ENCODE data around the gene KLHL3. TPM values are rescaled to one million over a fixed set of nuclear protein-coding genes. Genes with fewer than 3 reads are reported as not detected.

Gene KLHL3
- total and polyA plus RNA-seq, 4 donors = 0.91 to 8.8 (median 3.7) TPM

DNA sequence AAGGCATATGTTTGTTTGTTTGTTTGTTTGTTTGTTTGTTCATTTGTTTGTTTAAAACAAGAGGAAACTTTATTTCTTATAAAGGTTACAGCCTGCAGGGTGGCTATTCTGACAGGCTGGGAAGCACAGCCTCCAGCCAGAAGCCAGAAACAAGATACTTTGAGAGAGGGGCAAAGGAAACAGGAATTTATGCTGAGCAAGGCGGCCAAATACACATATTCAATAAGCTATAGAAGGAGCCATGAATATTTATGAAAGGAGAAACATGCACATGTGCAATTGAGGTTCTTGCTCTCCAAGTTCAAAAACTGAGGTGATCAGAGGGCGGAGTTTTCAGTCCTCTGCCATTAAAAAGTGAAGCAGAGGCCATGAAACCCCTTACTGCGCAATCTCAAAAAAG lies 19.6 kb downstream of the KLHL3 start (continued):
- TF ChIP-seq, protein P1, sequence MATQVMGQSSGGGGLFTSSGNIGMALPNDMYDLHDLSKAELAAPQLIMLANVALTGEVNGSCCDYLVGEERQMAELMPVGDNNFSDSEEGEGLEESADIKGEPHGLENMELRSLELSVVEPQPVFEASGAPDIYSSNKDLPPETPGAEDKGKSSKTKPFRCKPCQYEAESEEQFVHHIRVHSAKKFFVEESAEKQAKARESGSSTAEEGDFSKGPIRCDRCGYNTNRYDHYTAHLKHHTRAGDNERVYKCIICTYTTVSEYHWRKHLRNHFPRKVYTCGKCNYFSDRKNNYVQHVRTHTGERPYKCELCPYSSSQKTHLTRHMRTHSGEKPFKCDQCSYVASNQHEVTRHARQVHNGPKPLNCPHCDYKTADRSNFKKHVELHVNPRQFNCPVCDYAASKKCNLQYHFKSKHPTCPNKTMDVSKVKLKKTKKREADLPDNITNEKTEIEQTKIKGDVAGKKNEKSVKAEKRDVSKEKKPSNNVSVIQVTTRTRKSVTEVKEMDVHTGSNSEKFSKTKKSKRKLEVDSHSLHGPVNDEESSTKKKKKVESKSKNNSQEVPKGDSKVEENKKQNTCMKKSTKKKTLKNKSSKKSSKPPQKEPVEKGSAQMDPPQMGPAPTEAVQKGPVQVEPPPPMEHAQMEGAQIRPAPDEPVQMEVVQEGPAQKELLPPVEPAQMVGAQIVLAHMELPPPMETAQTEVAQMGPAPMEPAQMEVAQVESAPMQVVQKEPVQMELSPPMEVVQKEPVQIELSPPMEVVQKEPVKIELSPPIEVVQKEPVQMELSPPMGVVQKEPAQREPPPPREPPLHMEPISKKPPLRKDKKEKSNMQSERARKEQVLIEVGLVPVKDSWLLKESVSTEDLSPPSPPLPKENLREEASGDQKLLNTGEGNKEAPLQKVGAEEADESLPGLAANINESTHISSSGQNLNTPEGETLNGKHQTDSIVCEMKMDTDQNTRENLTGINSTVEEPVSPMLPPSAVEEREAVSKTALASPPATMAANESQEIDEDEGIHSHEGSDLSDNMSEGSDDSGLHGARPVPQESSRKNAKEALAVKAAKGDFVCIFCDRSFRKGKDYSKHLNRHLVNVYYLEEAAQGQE (IDR thresholded peaks at IDR 0.05) = no peak

DNA sequence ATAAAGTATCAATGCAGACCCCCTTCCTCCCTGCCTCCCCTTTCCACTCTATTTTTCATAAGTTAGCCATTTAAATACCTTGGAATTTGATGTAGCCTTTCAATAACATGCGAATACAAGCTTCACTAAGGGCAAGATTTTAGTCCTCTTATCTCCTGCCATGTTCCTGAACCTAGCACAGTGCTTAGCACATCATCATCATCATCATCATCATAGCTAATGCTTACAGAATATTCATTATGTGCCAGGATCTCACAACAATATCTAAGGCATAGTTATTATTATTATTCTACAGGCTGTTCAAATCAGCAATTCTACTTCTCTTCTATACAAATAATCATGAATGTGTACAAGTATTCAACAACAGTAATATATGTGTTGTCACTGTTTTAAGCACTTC lies 20.4 kb downstream of the KLHL3 start:
- no peaks in the 10 kb centered on the region for H3K27me3 ChIP-seq (ENCODE audit: control insufficient read depth in 4 of 4, insufficient read depth in 4 of 4, low read length in 3 of 4)
- H3K27ac ChIP-seq (ENCODE audit: low read depth in 1 of 2, low read length in 2 of 2) = no peak overlapping the region
- DNase-seq (ENCODE audit: low spot score) = no peak
- no peak overlapping the region for H3K9ac ChIP-seq (ENCODE audit: low read depth in 1 of 2, low read length in 2 of 2)
- H3K4me1 ChIP-seq (ENCODE audit: control insufficient read depth in 4 of 4, insufficient read depth in 4 of 4, low read length in 3 of 4) = peaks cover 0 to 11% (median 4%) of the 10 kb centered on the region in 4 donors
- TF ChIP-seq NR2F2 (IDR thresholded peaks at IDR 0.05) (no peak), JUND (IDR thresholded peaks at IDR 0.05) (no peak), TAF1 (conservative IDR thresholded peaks at IDR 0.05) (no peak), FOXA1 (IDR thresholded peaks at IDR 0.05) (no peak)
- peaks cover 0 to 2% (median 0%) of the 10 kb centered on the region in 4 donors for H3K36me3 ChIP-seq (ENCODE audit: control insufficient read depth in 4 of 4, insufficient read depth in 3 of 4, low read depth in 1 of 4, low read length in 3 of 4)
- no peak overlapping the region for H3K4me3 ChIP-seq (ENCODE audit: low read depth in 1 of 3, low read length in 3 of 3)
- WGBS = 93% methylated on average over 1 of the region's 1 CpG
- H3K9me3 ChIP-seq (ENCODE audit: control insufficient read depth in 4 of 4, low read length in 3 of 4) = peaks cover 0 to 2% (median 0%) of the 10 kb centered on the region in 4 donors

DNA sequence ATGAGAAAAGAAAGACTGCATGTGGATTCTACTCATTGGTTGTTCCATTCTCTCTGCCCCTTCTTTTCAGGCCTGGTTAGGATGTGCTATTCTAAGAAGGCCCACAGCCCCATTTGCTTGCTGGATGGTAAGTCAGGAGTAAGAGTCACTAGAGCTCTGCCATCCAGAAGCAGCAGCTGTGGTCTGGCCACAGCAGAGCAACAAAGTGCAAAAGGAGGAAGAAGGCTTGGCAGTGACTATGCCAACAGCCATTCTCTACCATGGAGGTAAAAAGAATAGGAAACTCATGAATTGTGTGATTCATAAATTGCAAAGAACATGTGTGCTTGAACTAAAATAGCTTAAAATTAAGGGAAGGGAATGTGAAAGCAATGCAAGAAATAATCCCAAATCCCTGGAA lies 20.9 kb downstream of the KLHL3 start:
- H3K4me3 ChIP-seq (ENCODE audit: low read depth in 1 of 3, low read length in 3 of 3) = no peak overlapping the region
- DNase-seq (ENCODE audit: low spot score) = no peak
- no peak overlapping the region for H3K9ac ChIP-seq (ENCODE audit: low read depth in 1 of 2, low read length in 2 of 2)
- no peaks in the 10 kb centered on the region for H3K27me3 ChIP-seq (ENCODE audit: control insufficient read depth in 4 of 4, insufficient read depth in 4 of 4, low read length in 3 of 4)
- H3K9me3 ChIP-seq (ENCODE audit: control insufficient read depth in 4 of 4, low read length in 3 of 4) = peaks cover 0 to 2% (median 0%) of the 10 kb centered on the region in 4 donors
- peaks cover 0 to 7% (median under 1%) of the 10 kb centered on the region in 4 donors for H3K4me1 ChIP-seq (ENCODE audit: control insufficient read depth in 4 of 4, insufficient read depth in 4 of 4, low read length in 3 of 4)
- no peak overlapping the region for H3K27ac ChIP-seq (ENCODE audit: low read depth in 1 of 2, low read length in 2 of 2)
- TF ChIP-seq HNF4G (IDR thresholded peaks at IDR 0.05) (no peak), YY1 (IDR thresholded peaks at IDR 0.05) (no peak), FOXA2 (IDR thresholded peaks at IDR 0.05) (no peak), FOXA1 (IDR thresholded peaks at IDR 0.05) (no peak), RXRA (IDR thresholded peaks at IDR 0.05) (no peak), JUND (IDR thresholded peaks at IDR 0.05) (no peak), GABPA (IDR thresholded peaks at IDR 0.05 in 1 of 2, conservative IDR thresholded peaks at IDR 0.05 in 1 of 2) (no peak), EGR1 (IDR thresholded peaks at IDR 0.05; ENCODE audit: low read depth in 2 of 2) (no peak), NR2F2 (IDR thresholded peaks at IDR 0.05) (no peak), TAF1 (conservative IDR thresholded peaks at IDR 0.05) (no peak), SP1 (IDR thresholded peaks at IDR 0.05) (no peak), HNF4A (conservative IDR thresholded peaks at IDR 0.05) (no peak), RAD21 (IDR thresholded peaks at IDR 0.05) (no peak)
- TF ChIP-seq, protein P2, sequence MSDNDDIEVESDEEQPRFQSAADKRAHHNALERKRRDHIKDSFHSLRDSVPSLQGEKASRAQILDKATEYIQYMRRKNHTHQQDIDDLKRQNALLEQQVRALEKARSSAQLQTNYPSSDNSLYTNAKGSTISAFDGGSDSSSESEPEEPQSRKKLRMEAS (IDR thresholded peaks at IDR 0.05) = no peak
- TF ChIP-seq, protein P3, sequence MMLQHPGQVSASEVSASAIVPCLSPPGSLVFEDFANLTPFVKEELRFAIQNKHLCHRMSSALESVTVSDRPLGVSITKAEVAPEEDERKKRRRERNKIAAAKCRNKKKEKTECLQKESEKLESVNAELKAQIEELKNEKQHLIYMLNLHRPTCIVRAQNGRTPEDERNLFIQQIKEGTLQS (IDR thresholded peaks at IDR 0.05) = no peak
- TF ChIP-seq, protein P4, sequence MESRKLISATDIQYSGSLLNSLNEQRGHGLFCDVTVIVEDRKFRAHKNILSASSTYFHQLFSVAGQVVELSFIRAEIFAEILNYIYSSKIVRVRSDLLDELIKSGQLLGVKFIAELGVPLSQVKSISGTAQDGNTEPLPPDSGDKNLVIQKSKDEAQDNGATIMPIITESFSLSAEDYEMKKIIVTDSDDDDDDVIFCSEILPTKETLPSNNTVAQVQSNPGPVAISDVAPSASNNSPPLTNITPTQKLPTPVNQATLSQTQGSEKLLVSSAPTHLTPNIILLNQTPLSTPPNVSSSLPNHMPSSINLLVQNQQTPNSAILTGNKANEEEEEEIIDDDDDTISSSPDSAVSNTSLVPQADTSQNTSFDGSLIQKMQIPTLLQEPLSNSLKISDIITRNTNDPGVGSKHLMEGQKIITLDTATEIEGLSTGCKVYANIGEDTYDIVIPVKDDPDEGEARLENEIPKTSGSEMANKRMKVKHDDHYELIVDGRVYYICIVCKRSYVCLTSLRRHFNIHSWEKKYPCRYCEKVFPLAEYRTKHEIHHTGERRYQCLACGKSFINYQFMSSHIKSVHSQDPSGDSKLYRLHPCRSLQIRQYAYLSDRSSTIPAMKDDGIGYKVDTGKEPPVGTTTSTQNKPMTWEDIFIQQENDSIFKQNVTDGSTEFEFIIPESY (IDR thresholded peaks at IDR 0.05) = no peak
- TF ChIP-seq, protein P5, sequence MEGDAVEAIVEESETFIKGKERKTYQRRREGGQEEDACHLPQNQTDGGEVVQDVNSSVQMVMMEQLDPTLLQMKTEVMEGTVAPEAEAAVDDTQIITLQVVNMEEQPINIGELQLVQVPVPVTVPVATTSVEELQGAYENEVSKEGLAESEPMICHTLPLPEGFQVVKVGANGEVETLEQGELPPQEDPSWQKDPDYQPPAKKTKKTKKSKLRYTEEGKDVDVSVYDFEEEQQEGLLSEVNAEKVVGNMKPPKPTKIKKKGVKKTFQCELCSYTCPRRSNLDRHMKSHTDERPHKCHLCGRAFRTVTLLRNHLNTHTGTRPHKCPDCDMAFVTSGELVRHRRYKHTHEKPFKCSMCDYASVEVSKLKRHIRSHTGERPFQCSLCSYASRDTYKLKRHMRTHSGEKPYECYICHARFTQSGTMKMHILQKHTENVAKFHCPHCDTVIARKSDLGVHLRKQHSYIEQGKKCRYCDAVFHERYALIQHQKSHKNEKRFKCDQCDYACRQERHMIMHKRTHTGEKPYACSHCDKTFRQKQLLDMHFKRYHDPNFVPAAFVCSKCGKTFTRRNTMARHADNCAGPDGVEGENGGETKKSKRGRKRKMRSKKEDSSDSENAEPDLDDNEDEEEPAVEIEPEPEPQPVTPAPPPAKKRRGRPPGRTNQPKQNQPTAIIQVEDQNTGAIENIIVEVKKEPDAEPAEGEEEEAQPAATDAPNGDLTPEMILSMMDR (IDR thresholded peaks at IDR 0.05; ENCODE audit: low read depth, low read length, missing input control) = no peak
- TF ChIP-seq, protein P1 (IDR thresholded peaks at IDR 0.05) = no peak
- peaks cover 0 to 2% (median 0%) of the 10 kb centered on the region in 4 donors for H3K36me3 ChIP-seq (ENCODE audit: control insufficient read depth in 4 of 4, insufficient read depth in 3 of 4, low read depth in 1 of 4, low read length in 3 of 4)

Measured in liver (tissue), 9 donors.